ENCODE measurements around the gene NACAD.

The NACAD gene

DNA sequence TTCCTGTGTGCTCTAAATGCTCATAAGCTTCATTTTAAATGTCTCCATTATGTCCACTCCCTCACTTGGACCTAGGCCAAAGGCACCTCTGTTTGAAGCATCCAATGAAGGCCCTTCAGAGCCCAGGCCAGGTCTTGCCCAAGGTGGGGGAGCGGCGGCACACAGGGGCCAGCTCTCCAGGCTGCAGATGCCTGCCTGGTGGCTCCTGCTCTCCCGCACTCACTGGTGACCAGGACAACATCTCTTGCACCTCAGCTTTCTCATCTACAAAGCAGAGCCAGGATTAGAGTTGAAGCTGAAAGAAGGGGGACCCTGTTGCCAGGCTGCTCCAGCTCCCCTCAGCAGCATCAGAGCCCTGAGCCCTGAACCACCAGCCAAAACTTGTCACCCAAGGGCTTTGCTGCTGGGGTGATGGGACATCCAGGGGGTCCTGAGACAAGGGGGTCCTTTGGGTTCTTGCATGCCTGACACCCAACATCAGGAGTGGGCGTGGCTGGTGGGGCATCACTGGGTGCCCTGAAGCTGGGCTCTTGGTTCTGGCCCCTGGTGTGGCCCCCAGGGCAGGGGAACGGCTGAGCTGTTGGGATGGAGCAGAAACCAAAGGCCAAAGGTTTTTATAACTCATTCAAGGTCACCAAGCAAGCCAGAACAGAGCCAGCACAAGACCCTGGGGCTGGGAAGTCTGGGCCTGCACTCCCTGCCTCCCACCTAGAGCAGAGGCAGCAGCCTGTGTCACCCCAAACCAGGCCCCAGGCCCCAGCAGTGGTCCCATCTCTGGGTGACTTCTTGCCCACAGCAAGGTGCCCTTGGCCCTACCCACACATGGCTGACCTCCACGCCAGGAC, 1.2 kb downstream of the NACAD start:
- no peaks in the 10 kb centered on the region for H3K36me3 ChIP-seq (ENCODE audit: control insufficient read depth, insufficient read depth, low read length)
- no peak overlapping the region for H3K4me3 ChIP-seq (ENCODE audit: extremely low read depth, insufficient read depth, low read length, poor library complexity, severe bottlenecking)
- no peak overlapping the region for H3K27ac ChIP-seq (ENCODE audit: low read depth, low read length, severe bottlenecking)
- WGBS, 2 experiments (ENCODE audit: insufficient coverage in 2 of 2), result 96% methylated on average over 3 to 5 of the region's 6 CpGs
- H3K4me1 ChIP-seq (ENCODE audit: control insufficient read depth, insufficient read depth, low read length, poor library complexity, severe bottlenecking), result no peaks in the 10 kb centered on the region
- H3K9me3 ChIP-seq (ENCODE audit: control insufficient read depth, low read length), result no peaks in the 10 kb centered on the region

- no peaks in the 10 kb centered on the region for H3K9me3 ChIP-seq (ENCODE audit: control insufficient read depth, low read length)
- H3K4me1 ChIP-seq (ENCODE audit: control insufficient read depth, insufficient read depth, low read length, poor library complexity, severe bottlenecking), result no peaks in the 10 kb centered on the region
- WGBS, 2 experiments (ENCODE audit: insufficient coverage in 2 of 2), result 87 to 88% methylated on average over 13 to 15 of the region's 15 CpGs
- no peak overlapping the region for H3K27ac ChIP-seq (ENCODE audit: low read depth, low read length, severe bottlenecking)
- H3K36me3 ChIP-seq (ENCODE audit: control insufficient read depth, insufficient read depth, low read length), result no peaks in the 10 kb centered on the region
- no peak overlapping the region for H3K4me3 ChIP-seq (ENCODE audit: extremely low read depth, insufficient read depth, low read length, poor library complexity, severe bottlenecking)
These were observed 2.3 kb downstream of the NACAD start for GRCh38 chr7:45086331-45087065.

GRCh38 chr7:45085619-45086200, 3.1 kb downstream of the NACAD start:
- no peaks in the 10 kb centered on the region for H3K4me1 ChIP-seq (ENCODE audit: control insufficient read depth, insufficient read depth, low read length, poor library complexity, severe bottlenecking)
- H3K27ac ChIP-seq (ENCODE audit: low read depth, low read length, severe bottlenecking), result no peak overlapping the region
- H3K4me3 ChIP-seq (ENCODE audit: extremely low read depth, insufficient read depth, low read length, poor library complexity, severe bottlenecking), result no peak overlapping the region
- H3K36me3 ChIP-seq (ENCODE audit: control insufficient read depth, insufficient read depth, low read length), result no peaks in the 10 kb centered on the region
- no peaks in the 10 kb centered on the region for H3K9me3 ChIP-seq (ENCODE audit: control insufficient read depth, low read length)
- 87 to 89% methylated on average over 15 to 20 of the region's 23 CpGs for WGBS, 2 experiments (ENCODE audit: insufficient coverage in 2 of 2)

DNA sequence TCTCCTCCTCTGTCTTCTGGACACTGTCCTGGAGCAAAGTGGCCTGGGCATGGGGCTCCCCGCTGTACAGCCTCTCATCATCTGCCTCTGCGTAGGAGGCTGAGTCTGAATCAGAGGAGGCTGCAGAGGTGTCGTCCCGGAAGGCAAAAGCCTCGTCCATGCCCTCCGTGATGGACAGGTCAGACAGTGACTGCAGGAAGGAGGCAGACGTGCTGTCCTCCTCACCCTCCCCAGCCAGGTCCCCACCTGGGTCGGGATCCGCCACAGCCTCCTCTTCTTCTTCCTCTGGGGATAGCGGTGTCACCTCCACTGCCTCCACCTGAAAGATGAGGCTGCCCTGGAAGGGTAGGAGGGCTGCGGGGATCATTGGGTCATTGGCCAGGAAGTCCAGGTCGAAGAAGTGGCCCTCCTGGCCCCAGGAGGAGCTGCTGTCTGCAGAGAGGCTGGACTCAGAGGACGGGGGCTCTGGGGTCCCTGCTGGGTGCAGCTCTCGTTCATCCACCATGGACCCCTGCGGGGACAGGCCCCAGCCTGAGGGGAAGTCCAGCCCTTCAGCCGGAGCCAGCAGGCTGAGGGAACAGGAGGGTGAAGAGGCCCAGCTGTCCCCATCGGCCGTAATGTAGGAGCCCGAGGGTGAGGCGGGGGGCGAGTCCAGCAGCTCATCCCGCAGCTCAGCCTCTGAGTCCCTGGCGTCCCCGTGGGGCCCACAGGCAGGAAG, 3.7 kb downstream of the NACAD start:
- H3K4me1 ChIP-seq (ENCODE audit: control insufficient read depth, insufficient read depth, low read length, poor library complexity, severe bottlenecking), result no peaks in the 10 kb centered on the region
- no peak overlapping the region for H3K27ac ChIP-seq (ENCODE audit: low read depth, low read length, severe bottlenecking)
- no peaks in the 10 kb centered on the region for H3K36me3 ChIP-seq (ENCODE audit: control insufficient read depth, insufficient read depth, low read length)
- H3K4me3 ChIP-seq (ENCODE audit: extremely low read depth, insufficient read depth, low read length, poor library complexity, severe bottlenecking), result no peak overlapping the region
- no peaks in the 10 kb centered on the region for H3K9me3 ChIP-seq (ENCODE audit: control insufficient read depth, low read length)
- 84 to 89% methylated on average over 9 to 20 of the region's 24 CpGs for WGBS, 2 experiments (ENCODE audit: insufficient coverage in 2 of 2)

- no peak overlapping the region for H3K27ac ChIP-seq (ENCODE audit: low read depth, low read length, severe bottlenecking)
- WGBS, 2 experiments (ENCODE audit: insufficient coverage in 2 of 2), result 84 to 97% methylated on average over 3 to 4 of the region's 5 CpGs
- H3K9me3 ChIP-seq (ENCODE audit: control insufficient read depth, low read length), result no peaks in the 10 kb centered on the region
- H3K4me1 ChIP-seq (ENCODE audit: control insufficient read depth, insufficient read depth, low read length, poor library complexity, severe bottlenecking), result no peaks in the 10 kb centered on the region
- H3K36me3 ChIP-seq (ENCODE audit: control insufficient read depth, insufficient read depth, low read length), result no peaks in the 10 kb centered on the region
- no peak overlapping the region for H3K4me3 ChIP-seq (ENCODE audit: extremely low read depth, insufficient read depth, low read length, poor library complexity, severe bottlenecking)
These were observed 4.4 kb downstream of the NACAD start for GRCh38 chr7:45084336-45084735.

DNA sequence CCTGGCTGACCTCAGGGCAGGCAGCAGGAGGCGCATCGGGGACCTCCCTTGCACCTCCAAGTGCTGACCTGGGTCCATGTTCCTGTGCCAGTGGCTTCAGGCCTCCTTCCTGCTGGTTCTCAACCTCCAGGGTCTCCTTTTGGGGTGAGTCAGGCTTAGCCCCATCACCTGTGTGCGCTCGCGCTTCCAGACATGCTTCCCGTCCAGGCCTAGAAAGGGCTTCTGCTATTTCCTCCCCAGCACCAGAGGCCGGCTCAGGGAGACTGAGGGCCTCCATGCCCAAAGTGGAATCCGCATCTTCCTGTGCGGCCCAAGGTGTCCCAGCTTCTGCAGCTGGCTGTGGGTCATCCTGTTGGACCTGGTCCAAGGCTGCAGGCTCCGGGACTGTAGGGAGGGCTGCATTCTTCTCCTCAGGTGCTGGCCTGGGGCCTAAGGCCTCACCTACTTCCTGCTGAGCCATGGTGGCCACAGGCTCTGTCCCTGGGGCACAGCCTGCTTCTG, 5.9 kb downstream of the NACAD start:
- H3K4me1 ChIP-seq (ENCODE audit: control insufficient read depth, insufficient read depth, low read length, poor library complexity, severe bottlenecking), result no peaks in the 10 kb centered on the region
- H3K36me3 ChIP-seq (ENCODE audit: control insufficient read depth, insufficient read depth, low read length), result peaks cover 4% of the 10 kb centered on the region
- H3K27ac ChIP-seq (ENCODE audit: low read depth, low read length, severe bottlenecking), result no peak overlapping the region
- 88 to 92% methylated on average over 6 to 10 of the region's 10 CpGs for WGBS, 2 experiments (ENCODE audit: insufficient coverage in 2 of 2)
- H3K9me3 ChIP-seq (ENCODE audit: control insufficient read depth, low read length), result no peaks in the 10 kb centered on the region
- no peak overlapping the region for H3K4me3 ChIP-seq (ENCODE audit: extremely low read depth, insufficient read depth, low read length, poor library complexity, severe bottlenecking)

GRCh38 chr7:45082031-45082830, 6.5 kb downstream of the NACAD start:
- WGBS, 2 experiments (ENCODE audit: insufficient coverage in 2 of 2), result 89 to 93% methylated on average over 13 to 18 of the region's 18 CpGs
- Histone ChIP-seq H3K36me3 (ENCODE audit: control insufficient read depth, insufficient read depth, low read length) (peaks cover 11% of the 10 kb centered on the region), H3K27ac (ENCODE audit: low read depth, low read length, severe bottlenecking) (no peak overlapping the region), H3K4me1 (ENCODE audit: control insufficient read depth, insufficient read depth, low read length, poor library complexity, severe bottlenecking) (no peaks in the 10 kb centered on the region), H3K4me3 (ENCODE audit: extremely low read depth, insufficient read depth, low read length, poor library complexity, severe bottlenecking) (no peak overlapping the region), H3K9me3 (ENCODE audit: control insufficient read depth, low read length) (no peaks in the 10 kb centered on the region)

DNA sequence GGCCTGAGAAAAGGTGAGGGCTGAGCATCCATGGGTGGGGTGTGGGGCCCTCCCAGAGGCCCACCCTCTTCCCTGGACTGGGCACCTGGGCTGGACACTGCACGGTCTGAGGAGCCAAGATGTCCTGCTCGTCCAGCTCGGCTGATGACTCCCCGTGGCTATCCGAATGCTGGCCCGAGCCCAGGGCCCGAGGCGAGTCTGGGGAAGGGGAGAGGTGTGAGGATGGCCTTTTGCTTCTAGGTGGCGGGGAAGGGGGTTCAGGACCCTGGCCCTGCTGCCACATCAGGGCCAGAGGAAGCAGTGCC, 7.1 kb downstream of the NACAD start:
- Histone ChIP-seq H3K36me3 (ENCODE audit: control insufficient read depth, insufficient read depth, low read length) (peaks cover 16% of the 10 kb centered on the region), H3K4me3 (ENCODE audit: extremely low read depth, insufficient read depth, low read length, poor library complexity, severe bottlenecking) (no peak overlapping the region), H3K9me3 (ENCODE audit: control insufficient read depth, low read length) (no peaks in the 10 kb centered on the region), H3K4me1 (ENCODE audit: control insufficient read depth, insufficient read depth, low read length, poor library complexity, severe bottlenecking) (no peaks in the 10 kb centered on the region), H3K27ac (ENCODE audit: low read depth, low read length, severe bottlenecking) (no peak overlapping the region)
- 100% methylated on average over 1 to 9 of the region's 9 CpGs for WGBS, 2 experiments (ENCODE audit: insufficient coverage in 2 of 2)

- Histone ChIP-seq H3K9me3 (ENCODE audit: control insufficient read depth, low read length) (no peaks in the 10 kb centered on the region), H3K4me1 (ENCODE audit: control insufficient read depth, insufficient read depth, low read length, poor library complexity, severe bottlenecking) (no peaks in the 10 kb centered on the region), H3K36me3 (ENCODE audit: control insufficient read depth, insufficient read depth, low read length) (peaks cover 18% of the 10 kb centered on the region), H3K27ac (ENCODE audit: low read depth, low read length, severe bottlenecking) (no peak overlapping the region), H3K4me3 (ENCODE audit: extremely low read depth, insufficient read depth, low read length, poor library complexity, severe bottlenecking) (no peak overlapping the region)
- WGBS, 2 experiments (ENCODE audit: insufficient coverage in 2 of 2), result 92 to 95% methylated on average over 9 of the region's 14 CpGs
These were observed 7.7 kb downstream of the NACAD start for GRCh38 chr7:45080958-45081669.

All from mesodermal cell (in vitro differentiated cells).